Mesothelial cell of epicardium (in vitro differentiated cells): ENCODE measurements around the gene MYO15B. TPM values are rescaled to one million over a fixed set of nuclear protein-coding genes. Genes with fewer than 3 reads are reported as not detected.

ENCODE experiments used
- DNase-seq, 2 experiments: peaks; one replicate each; pipeline ENCODE4 v3.0.0; 2021; ENCODE audit warnings: low spot score in 2 of 2; ENCODE audit not compliant: unreplicated experiment in 2 of 2
- H3K27ac Mint-ChIP-seq: 2 replicates; pipeline ENCODE4 v1.8.0; 2021; ENCODE audit warnings: mixed read lengths
- H3K27me3 Mint-ChIP-seq: 2 replicates; pipeline ENCODE4 v1.8.0; 2021; ENCODE audit warnings: low read depth, mixed read lengths
- H3K36me3 Mint-ChIP-seq: 2 replicates; pipeline ENCODE4 v1.8.0; 2021; ENCODE audit warnings: mixed read lengths
- H3K4me1 Mint-ChIP-seq: 2 replicates; pipeline ENCODE4 v1.8.0; 2021; ENCODE audit warnings: mixed read lengths
- H3K4me3 Mint-ChIP-seq: 2 replicates; pipeline ENCODE4 v1.8.0; 2021; ENCODE audit warnings: mild to moderate bottlenecking, moderate library complexity, mixed read lengths
- H3K9me3 Mint-ChIP-seq: 2 replicates; pipeline ENCODE4 v1.8.0; 2021; ENCODE audit warnings: mixed read lengths
- total RNA-seq: library from RNA; stranded (reverse); gene quantifications from 3 replicates; pipeline ENCODE4 v1.2.1, GENCODE V29; 2021
- TF ChIP-seq, protein P1 (sequence below): fragments of 200-600 bp; sonication (generic); IDR thresholded peaks from one replicate; pipeline ENCODE4 v1.5.0; 2021; ENCODE audit warnings: antibody characterized with exemption; ENCODE audit not compliant: unreplicated experiment

The MYO15B gene
- total RNA-seq, 1 donor from 2014 or later = 281 TPM

DNA sequence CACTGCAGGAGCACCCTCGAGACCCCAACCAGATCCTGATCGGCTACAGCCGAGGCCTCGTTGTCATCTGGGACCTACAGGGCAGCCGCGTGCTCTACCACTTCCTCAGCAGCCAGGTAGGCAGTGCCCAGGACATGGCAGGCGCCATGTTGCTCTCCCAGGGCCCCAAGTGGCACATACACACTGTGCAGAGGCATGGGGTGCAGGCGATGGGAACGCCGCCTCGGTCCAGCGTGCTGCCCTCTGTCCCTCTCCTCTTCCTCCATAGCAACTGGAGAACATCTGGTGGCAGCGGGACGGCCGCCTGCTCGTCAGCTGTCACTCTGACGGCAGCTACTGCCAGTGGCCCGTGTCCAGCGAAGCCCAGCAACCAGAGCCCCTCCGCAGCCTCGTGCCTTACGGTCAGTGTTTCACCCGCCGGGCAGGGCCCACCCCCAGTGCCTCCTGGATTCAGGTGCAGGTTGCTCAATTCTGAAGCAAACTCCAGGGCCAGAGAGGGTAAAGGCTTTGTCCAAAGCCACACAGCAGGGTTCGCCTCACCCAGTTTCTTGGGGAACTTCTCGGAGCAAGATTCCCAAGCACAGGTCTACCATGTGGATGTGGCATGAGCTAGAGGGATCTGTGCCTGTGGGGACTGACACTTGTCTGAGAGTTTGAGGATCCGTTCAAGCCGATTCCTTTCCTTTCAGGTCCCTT, 24.4 kb upstream of the MYO15B start:
- Mint-ChIP-seq H3K4me1 (no peaks in the 10 kb centered on the region), H3K27me3 (no peaks in the 10 kb centered on the region), H3K36me3 (no peaks in the 10 kb centered on the region), H3K9me3 (no peaks in the 10 kb centered on the region), H3K27ac (no peak overlapping the region), H3K4me3 (no peak overlapping the region)
- no peak for DNase-seq
- TF ChIP-seq, protein P1, sequence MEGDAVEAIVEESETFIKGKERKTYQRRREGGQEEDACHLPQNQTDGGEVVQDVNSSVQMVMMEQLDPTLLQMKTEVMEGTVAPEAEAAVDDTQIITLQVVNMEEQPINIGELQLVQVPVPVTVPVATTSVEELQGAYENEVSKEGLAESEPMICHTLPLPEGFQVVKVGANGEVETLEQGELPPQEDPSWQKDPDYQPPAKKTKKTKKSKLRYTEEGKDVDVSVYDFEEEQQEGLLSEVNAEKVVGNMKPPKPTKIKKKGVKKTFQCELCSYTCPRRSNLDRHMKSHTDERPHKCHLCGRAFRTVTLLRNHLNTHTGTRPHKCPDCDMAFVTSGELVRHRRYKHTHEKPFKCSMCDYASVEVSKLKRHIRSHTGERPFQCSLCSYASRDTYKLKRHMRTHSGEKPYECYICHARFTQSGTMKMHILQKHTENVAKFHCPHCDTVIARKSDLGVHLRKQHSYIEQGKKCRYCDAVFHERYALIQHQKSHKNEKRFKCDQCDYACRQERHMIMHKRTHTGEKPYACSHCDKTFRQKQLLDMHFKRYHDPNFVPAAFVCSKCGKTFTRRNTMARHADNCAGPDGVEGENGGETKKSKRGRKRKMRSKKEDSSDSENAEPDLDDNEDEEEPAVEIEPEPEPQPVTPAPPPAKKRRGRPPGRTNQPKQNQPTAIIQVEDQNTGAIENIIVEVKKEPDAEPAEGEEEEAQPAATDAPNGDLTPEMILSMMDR = no peak

DNA sequence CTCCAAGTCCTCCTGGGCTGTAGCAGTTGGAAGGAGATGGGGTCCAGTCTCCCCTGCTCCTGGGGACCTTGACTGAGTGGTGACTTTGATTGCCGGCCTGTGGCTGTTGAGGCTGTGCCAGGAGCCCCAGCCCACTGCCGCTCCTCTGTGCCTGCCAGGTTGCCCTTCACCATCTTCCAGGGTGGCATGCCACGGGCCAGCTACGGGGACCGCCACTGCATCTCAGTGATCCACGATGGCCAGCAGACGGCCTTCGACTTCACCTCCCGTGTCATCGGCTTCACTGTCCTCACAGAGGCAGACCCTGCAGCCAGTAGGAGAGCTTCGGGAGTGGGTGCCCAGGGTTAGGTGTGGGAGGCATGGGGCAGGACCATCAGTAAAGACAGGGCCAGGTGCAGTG, 23.4 kb upstream of the MYO15B start:
- DNase-seq = no peak
- H3K27ac Mint-ChIP-seq = no peak overlapping the region
- H3K9me3 Mint-ChIP-seq = no peaks in the 10 kb centered on the region
- no peaks in the 10 kb centered on the region for H3K36me3 Mint-ChIP-seq
- H3K27me3 Mint-ChIP-seq = no peaks in the 10 kb centered on the region
- H3K4me3 Mint-ChIP-seq = no peak overlapping the region
- H3K4me1 Mint-ChIP-seq = no peaks in the 10 kb centered on the region
- TF ChIP-seq, protein P1 = no peak

DNA sequence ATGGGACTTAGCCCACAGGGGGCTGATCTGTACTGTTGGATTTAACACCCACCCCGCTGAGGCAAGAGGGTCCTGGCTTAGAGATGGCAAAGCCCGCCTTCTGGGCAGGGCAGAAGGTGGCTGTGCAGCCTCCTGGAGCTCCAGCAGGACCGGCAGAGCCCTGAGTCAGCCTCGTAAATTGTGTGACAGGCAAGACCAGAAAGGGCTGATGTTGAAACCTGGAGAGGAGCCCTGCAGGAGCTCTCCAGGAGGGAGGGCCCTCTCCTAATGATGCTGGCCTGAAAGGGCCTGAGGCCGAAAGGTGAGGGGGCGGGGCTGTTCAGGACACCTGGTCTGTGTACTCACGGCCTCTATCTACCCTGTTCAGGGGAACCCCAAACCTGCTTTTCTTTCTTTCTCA, 22.5 kb upstream of the MYO15B start:
- DNase-seq = no peak
- Mint-ChIP-seq H3K4me1 (no peaks in the 10 kb centered on the region), H3K36me3 (no peaks in the 10 kb centered on the region), H3K9me3 (no peaks in the 10 kb centered on the region), H3K27ac (no peak overlapping the region), H3K4me3 (no peak overlapping the region), H3K27me3 (no peaks in the 10 kb centered on the region)
- TF ChIP-seq, protein P1 = no peak

DNA sequence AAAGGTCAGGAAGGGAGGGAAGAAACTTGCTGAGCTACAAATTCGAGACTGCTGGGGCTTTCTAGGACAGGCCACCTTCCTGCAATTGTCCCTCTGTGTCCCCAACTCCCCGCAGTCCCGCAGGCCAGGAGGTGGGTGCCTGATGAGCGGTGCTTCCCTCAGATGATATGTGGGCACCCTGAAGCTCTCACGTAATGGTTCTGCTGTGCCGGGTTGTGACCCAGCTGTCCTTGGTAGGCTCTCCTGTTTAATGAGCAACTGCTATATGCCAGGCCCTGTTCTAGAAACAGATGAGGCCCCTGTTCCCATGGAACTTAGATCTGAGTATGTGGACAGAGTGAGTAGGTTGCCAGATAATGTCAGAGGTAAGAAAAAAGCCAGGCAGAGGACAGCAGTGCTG, 22.0 kb upstream of the MYO15B start:
- TF ChIP-seq, protein P1 = no peak

DNA sequence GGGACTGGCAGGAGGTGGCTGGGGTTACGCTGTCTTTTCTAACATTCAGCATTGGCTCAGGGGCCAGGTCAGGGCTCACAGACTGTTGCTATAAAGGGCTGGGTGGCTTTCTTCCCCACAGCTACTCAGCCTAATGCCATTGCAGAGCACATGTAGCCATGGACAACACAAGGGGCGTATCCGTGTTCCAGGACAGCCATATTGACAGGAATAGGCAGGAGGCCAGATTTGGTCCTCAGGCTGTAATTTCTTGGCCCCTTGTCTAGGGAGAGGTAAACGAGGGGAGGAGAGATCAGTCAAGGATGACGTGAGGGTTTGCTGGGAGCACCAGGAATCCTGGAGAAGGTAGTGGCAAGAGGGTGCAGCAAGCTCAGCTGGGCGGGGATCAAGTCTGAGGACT, 21.2 kb upstream of the MYO15B start:
- H3K4me3 Mint-ChIP-seq = no peak overlapping the region
- H3K27me3 Mint-ChIP-seq = no peaks in the 10 kb centered on the region
- TF ChIP-seq, protein P1 = no peak
- no peaks in the 10 kb centered on the region for H3K4me1 Mint-ChIP-seq
- no peak overlapping the region for H3K27ac Mint-ChIP-seq
- no peaks in the 10 kb centered on the region for H3K9me3 Mint-ChIP-seq
- no peak for DNase-seq
- H3K36me3 Mint-ChIP-seq = no peaks in the 10 kb centered on the region

More for the DNA sequence above, 22.0 kb upstream of the MYO15B start:
- H3K27me3 Mint-ChIP-seq = no peaks in the 10 kb centered on the region
- H3K36me3 Mint-ChIP-seq = no peaks in the 10 kb centered on the region
- no peaks in the 10 kb centered on the region for H3K9me3 Mint-ChIP-seq
- H3K4me1 Mint-ChIP-seq = no peaks in the 10 kb centered on the region
- H3K4me3 Mint-ChIP-seq = no peak overlapping the region
- no peak overlapping the region for H3K27ac Mint-ChIP-seq
- no peak for DNase-seq
